ENCODE results near the gene CST4. TPM values are rescaled to one million over a fixed set of nuclear protein-coding genes. Genes with fewer than 3 reads are reported as not detected.
A peak's percentile ranks its signal among the peaks of the same experiment; 100 is the strongest.
"Not testable (repeated sequence)": the region's sequence is repeated elsewhere in the genome, so short reads cannot be mapped to it uniquely, and the experiment has no call there.

The CST4 gene
- total RNA-seq, 1 experiment from 2014 or later, result not detected

- Mint-ChIP-seq H3K9me3 (peaks cover 9% of the 10 kb centered on the region; the same call in 1 of the 2 replicates), H3K4me3 (no peak overlapping the region), H3K27me3 (ENCODE audit: low read depth) (peaks cover 23% of the 10 kb centered on the region), H3K4me1 (peaks cover 43% of the 10 kb centered on the region), H3K27ac (no peak overlapping the region), H3K36me3 (no peaks in the 10 kb centered on the region)
- DNase-seq (ENCODE audit: low spot score), result no peak
- TF ChIP-seq MXD4 (CRISPR knock-in tag; IDR thresholded peaks at IDR 0.05; ENCODE audit: borderline replicate concordance), result no peak
- TF ChIP-seq ATF1 (CRISPR knock-in tag; IDR thresholded peaks at IDR 0.05), result no peak
- TF ChIP-seq CBFB (CRISPR knock-in tag; IDR thresholded peaks at IDR 0.05; ENCODE audit: low read depth), result no peak
- TF ChIP-seq TEAD4 (CRISPR knock-in tag; IDR thresholded peaks at IDR 0.05), result no peak
- no peak for TF ChIP-seq PREB (CRISPR knock-in tag; IDR thresholded peaks at IDR 0.05; ENCODE audit: borderline replicate concordance)
- TF ChIP-seq PRRX2 (CRISPR knock-in tag; IDR thresholded peaks at IDR 0.05), result no peak
- TF ChIP-seq SMAD4 (CRISPR knock-in tag; IDR thresholded peaks at IDR 0.05), result no peak
- TF ChIP-seq, protein P1, sequence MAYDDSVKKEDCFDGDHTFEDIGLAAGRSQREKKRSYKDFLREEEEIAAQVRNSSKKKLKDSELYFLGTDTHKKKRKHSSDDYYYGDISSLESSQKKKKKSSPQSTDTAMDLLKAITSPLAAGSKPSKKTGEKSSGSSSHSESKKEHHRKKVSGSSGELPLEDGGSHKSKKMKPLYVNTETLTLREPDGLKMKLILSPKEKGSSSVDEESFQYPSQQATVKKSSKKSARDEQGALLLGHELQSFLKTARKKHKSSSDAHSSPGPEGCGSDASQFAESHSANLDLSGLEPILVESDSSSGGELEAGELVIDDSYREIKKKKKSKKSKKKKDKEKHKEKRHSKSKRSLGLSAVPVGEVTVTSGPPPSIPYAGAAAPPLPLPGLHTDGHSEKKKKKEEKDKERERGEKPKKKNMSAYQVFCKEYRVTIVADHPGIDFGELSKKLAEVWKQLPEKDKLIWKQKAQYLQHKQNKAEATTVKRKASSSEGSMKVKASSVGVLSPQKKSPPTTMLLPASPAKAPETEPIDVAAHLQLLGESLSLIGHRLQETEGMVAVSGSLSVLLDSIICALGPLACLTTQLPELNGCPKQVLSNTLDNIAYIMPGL (CRISPR knock-in tag; IDR thresholded peaks at IDR 0.05), result no peak
- no peak for TF ChIP-seq GABPB1 (CRISPR knock-in tag; IDR thresholded peaks at IDR 0.05)
- TF ChIP-seq, protein P2, sequence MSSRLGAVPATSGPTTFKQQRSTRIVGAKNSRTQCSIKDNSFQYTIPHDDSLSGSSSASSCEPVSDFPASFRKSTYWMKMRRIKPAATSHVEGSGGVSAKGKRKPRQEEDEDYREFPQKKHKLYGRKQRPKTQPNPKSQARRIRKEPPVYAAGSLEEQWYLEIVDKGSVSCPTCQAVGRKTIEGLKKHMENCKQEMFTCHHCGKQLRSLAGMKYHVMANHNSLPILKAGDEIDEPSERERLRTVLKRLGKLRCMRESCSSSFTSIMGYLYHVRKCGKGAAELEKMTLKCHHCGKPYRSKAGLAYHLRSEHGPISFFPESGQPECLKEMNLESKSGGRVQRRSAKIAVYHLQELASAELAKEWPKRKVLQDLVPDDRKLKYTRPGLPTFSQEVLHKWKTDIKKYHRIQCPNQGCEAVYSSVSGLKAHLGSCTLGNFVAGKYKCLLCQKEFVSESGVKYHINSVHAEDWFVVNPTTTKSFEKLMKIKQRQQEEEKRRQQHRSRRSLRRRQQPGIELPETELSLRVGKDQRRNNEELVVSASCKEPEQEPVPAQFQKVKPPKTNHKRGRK (CRISPR knock-in tag; IDR thresholded peaks at IDR 0.05; ENCODE audit: borderline replicate concordance), result no peak
- TF ChIP-seq, protein P3, sequence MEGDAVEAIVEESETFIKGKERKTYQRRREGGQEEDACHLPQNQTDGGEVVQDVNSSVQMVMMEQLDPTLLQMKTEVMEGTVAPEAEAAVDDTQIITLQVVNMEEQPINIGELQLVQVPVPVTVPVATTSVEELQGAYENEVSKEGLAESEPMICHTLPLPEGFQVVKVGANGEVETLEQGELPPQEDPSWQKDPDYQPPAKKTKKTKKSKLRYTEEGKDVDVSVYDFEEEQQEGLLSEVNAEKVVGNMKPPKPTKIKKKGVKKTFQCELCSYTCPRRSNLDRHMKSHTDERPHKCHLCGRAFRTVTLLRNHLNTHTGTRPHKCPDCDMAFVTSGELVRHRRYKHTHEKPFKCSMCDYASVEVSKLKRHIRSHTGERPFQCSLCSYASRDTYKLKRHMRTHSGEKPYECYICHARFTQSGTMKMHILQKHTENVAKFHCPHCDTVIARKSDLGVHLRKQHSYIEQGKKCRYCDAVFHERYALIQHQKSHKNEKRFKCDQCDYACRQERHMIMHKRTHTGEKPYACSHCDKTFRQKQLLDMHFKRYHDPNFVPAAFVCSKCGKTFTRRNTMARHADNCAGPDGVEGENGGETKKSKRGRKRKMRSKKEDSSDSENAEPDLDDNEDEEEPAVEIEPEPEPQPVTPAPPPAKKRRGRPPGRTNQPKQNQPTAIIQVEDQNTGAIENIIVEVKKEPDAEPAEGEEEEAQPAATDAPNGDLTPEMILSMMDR (IDR thresholded peaks at IDR 0.05), result no peak
- no peak for TF ChIP-seq ZBTB21 (CRISPR knock-in tag; IDR thresholded peaks at IDR 0.05; ENCODE audit: borderline replicate concordance)
- TF ChIP-seq, protein P4, sequence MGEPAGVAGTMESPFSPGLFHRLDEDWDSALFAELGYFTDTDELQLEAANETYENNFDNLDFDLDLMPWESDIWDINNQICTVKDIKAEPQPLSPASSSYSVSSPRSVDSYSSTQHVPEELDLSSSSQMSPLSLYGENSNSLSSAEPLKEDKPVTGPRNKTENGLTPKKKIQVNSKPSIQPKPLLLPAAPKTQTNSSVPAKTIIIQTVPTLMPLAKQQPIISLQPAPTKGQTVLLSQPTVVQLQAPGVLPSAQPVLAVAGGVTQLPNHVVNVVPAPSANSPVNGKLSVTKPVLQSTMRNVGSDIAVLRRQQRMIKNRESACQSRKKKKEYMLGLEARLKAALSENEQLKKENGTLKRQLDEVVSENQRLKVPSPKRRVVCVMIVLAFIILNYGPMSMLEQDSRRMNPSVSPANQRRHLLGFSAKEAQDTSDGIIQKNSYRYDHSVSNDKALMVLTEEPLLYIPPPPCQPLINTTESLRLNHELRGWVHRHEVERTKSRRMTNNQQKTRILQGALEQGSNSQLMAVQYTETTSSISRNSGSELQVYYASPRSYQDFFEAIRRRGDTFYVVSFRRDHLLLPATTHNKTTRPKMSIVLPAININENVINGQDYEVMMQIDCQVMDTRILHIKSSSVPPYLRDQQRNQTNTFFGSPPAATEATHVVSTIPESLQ (CRISPR knock-in tag; IDR thresholded peaks at IDR 0.05), result no peak
- TF ChIP-seq ZNF138 (CRISPR knock-in tag; conservative IDR thresholded peaks at IDR 0.05), result no peak
- ChIA-PET POLR2A (no interaction called here), CTCF (interaction anchor here (1.3 kb wide), 1 partner anchor 29 kb away, joined by 3 read pairs; no protein-coding TSS in a partner anchor)
- no peak for ATAC-seq
These were observed 9.1 kb upstream of the CST4 start for GRCh38 chr20:23697947-23698346.

DNA sequence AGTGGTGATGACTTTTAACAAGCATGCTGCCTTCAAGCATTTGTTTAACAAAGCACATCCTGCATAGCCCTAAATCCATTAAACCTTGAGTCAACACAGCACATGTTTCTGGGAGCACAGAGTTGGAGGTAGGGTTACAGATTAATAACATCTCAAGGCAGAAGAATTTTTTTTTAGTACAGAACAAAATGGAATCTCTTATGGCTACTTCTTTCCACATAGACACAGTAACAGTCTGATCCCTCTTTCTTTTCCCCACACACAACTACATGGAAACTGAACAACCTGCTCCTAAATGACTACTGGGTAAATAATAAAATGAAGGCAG, 6.2 kb upstream of the CST4 start:
- POLR2A ChIA-PET; H3K36me3 Mint-ChIP-seq; DNase-seq (ENCODE audit: low spot score); H3K4me3 Mint-ChIP-seq; CTCF ChIA-PET; ATAC-seq: not testable (repeated sequence)
- peak overlapping the region; percentile 16 for H3K27ac Mint-ChIP-seq
- H3K4me1 Mint-ChIP-seq, result peaks cover 46% of the 10 kb centered on the region
- H3K27me3 Mint-ChIP-seq (ENCODE audit: low read depth), result peaks cover 23% of the 10 kb centered on the region
- H3K9me3 Mint-ChIP-seq, result peaks cover 17% of the 10 kb centered on the region

GRCh38 chr20:23694178-23695067, 5.6 kb upstream of the CST4 start:
- DNase-seq (ENCODE audit: low spot score); H3K36me3 Mint-ChIP-seq; POLR2A ChIA-PET; ATAC-seq; H3K4me3 Mint-ChIP-seq: not testable (repeated sequence)
- peaks cover 23% of the 10 kb centered on the region for H3K27me3 Mint-ChIP-seq (ENCODE audit: low read depth)
- H3K27ac Mint-ChIP-seq, result peak overlapping the region; percentile 56; the same call in 1 of the 2 replicates
- CTCF ChIA-PET, result interaction anchor here (1.2 kb wide), 1 partner anchor 26 kb away, joined by 4 read pairs; no protein-coding TSS in a partner anchor
- H3K9me3 Mint-ChIP-seq, result peaks cover 21% of the 10 kb centered on the region
- peaks cover 46% of the 10 kb centered on the region for H3K4me1 Mint-ChIP-seq

DNA sequence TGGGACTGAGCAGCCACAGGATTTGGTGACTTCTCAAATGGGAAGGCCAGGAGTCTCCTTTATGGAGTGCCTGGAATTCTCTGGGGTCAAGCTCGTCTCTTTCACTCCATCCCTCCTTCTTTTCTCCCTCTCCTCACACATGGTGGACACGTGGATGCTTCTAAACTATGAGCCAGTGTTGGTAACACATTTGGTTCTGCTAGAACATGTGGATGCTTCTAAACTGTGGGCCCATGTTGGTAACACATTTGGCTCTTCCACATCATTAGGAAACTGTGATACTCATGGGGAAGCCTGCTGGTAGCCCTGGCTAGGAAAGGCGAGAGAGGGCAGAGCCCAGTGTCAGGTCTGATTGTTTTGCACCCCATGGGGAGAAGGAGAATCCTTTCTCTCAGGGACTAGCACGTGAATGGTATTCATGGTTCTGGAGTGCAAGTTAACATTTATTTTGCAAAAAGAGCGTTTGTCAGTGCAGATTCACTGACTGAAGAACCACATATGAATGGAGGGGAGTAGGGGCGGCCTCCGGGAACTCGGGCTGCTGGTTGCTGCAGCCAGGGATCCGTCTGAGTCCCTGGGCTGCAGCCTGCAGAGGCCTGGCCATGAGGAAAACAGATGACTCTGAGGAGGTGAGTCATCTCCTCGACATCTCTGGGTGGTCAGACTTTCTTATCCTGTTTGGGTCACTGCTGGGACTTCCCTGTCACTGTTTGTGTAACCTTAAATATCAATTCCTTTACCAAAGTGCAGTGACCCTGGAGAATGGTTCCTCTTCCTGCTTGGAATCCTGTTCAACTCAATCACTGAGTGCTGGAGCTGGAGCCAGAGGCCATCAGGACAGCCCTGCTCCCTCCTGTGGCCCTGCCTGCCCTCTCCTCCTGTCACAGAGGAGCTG, 4.1 kb upstream of the CST4 start:
- H3K4me1 Mint-ChIP-seq, result peaks cover 49% of the 10 kb centered on the region
- H3K36me3 Mint-ChIP-seq; POLR2A ChIA-PET; H3K4me3 Mint-ChIP-seq; H3K27ac Mint-ChIP-seq; DNase-seq (ENCODE audit: low spot score): not testable (repeated sequence)
- peaks cover 23% of the 10 kb centered on the region for H3K27me3 Mint-ChIP-seq (ENCODE audit: low read depth)
- H3K9me3 Mint-ChIP-seq, result peaks cover 21% of the 10 kb centered on the region
- CTCF ChIA-PET, result interaction anchor here (0.8 to 1.2 kb wide), 2 partner anchors 25 kb away, joined by 4 read pairs; no protein-coding TSS in a partner anchor
- ATAC-seq, result 0 out of 2 replicates have a peak, but pooled peaks have one; percentile 25

Measured in WTC11 (cell line).